ENCODE results near the gene ELOVL1. TPM values are rescaled to one million over a fixed set of nuclear protein-coding genes. Genes with fewer than 3 reads are reported as not detected.
"Not testable (repeated sequence)": the region's sequence is repeated elsewhere in the genome, so short reads cannot be mapped to it uniquely, and the experiment has no call there.

The ELOVL1 gene
- total RNA-seq: 10 to 100 TPM; 24.4 to 28.3 TPM
- 25.1 TPM for polyA plus RNA-seq (2013, experiment 1 of 2)
- polyA plus RNA-seq (2013, experiment 2 of 2): 23.3 TPM
- long read RNA-seq, experiment 1, transcript ELOVL1-201 (8 exons, 1,477 nt): major isoform, 8 of 21 reads
- long read RNA-seq, experiment 1, partial matches to known transcripts: 3 of 21 reads
- long read RNA-seq, experiment 1, other reads (novel, unspliced or antisense): 6 of 21 reads
- long read RNA-seq, experiment 2, transcript ELOVL1-201 (8 exons, 1,477 nt): major isoform, 26 of 33 reads
- long read RNA-seq, experiment 2, partial matches to known transcripts: 2 of 33 reads
- long read RNA-seq, experiment 2, other reads (novel, unspliced or antisense): 3 of 33 reads
- long read RNA-seq, experiment 3, transcript ELOVL1-201 (8 exons, 1,477 nt): major isoform, 22 of 34 reads
- long read RNA-seq, experiment 3, partial matches to known transcripts: 2 of 34 reads
- long read RNA-seq, experiment 3, other reads (novel, unspliced or antisense): 6 of 34 reads
- long read RNA-seq, experiment 4, transcript ELOVL1-201 (8 exons, 1,477 nt): major isoform, 6 of 10 reads
- long read RNA-seq, experiment 4, partial matches to known transcripts: 0 of 10 reads
- long read RNA-seq, experiment 4, other reads (novel, unspliced or antisense): 3 of 10 reads

- DNase-seq: peak; percentile 96
- peak within 1 kb of the TSS; percentile 83 for H3K27ac ChIP-seq (ENCODE audit: low read depth, low read length)
- 1% methylated on average over 38 to 58 of the region's 58 CpGs for WGBS, 2 experiments (ENCODE audit: insufficient coverage in 1 of 2, insufficient read length in 1 of 2)
Observed at GRCh38 chr1:43367904-43368645, at the start of gene ELOVL1. Gene ELOVL1 (minus strand): TSS chr1:43368011. CDS start chr1:43365609, 2,402 bp downstream.

GRCh38 chr1:43415901-43416300 is 48.1 kb upstream of the ELOVL1 start:
- Mint-ChIP-seq H3K27me3 (ENCODE audit: insufficient read depth) (no peaks in the 10 kb centered on the region), H3K4me1 (no peaks in the 10 kb centered on the region), H3K4me3 (no peak overlapping the region), H3K9me3 (no peaks in the 10 kb centered on the region), H3K36me3 (ENCODE audit: low read depth) (peaks cover 36% of the 10 kb centered on the region), H3K27ac (no peak overlapping the region)
- DNase-seq: no peak
- H3K9ac ChIP-seq (ENCODE audit: extremely low read depth, low read length, poor library complexity, severe bottlenecking): no peak overlapping the region
- WGBS, 2 experiments (ENCODE audit: insufficient coverage in 1 of 2, insufficient read length in 1 of 2): 93 to 95% methylated on average over 4 to 5 of the region's 5 CpGs
- H3K4me3 ChIP-seq (ENCODE audit: low read length): no peak overlapping the region
- no peak for TF ChIP-seq CTCF (conservative IDR thresholded peaks at IDR 0.05)
- H3K9me3 ChIP-seq (ENCODE audit: control insufficient read depth, low read length): no peaks in the 10 kb centered on the region
- no peak overlapping the region for H3K27ac ChIP-seq (ENCODE audit: low read depth, low read length)
- H3K27me3 ChIP-seq (ENCODE audit: control insufficient read depth, insufficient read depth, low read length, poor library complexity, severe bottlenecking): no peaks in the 10 kb centered on the region
- H3K4me1 ChIP-seq (ENCODE audit: control insufficient read depth, insufficient read depth, low read length): no peaks in the 10 kb centered on the region
- H3K36me3 ChIP-seq (ENCODE audit: control insufficient read depth, insufficient read depth, low read length): peaks cover 53% of the 10 kb centered on the region

More at GRCh38 chr1:43367904-43368645, at the start of gene ELOVL1:
- no peaks in the 10 kb centered on the region for H3K9me3 ChIP-seq (ENCODE audit: control insufficient read depth, low read length)
- H3K36me3 Mint-ChIP-seq (ENCODE audit: low read depth): peaks cover 20% of the 10 kb centered on the region
- peaks cover 23% of the 10 kb centered on the region for H3K4me1 Mint-ChIP-seq
- H3K9ac ChIP-seq (ENCODE audit: extremely low read depth, low read length, poor library complexity, severe bottlenecking): peak within 1 kb of the TSS; percentile 52
- H3K36me3 ChIP-seq (ENCODE audit: control insufficient read depth, insufficient read depth, low read length): peaks cover 16% of the 10 kb centered on the region
- H3K4me1 ChIP-seq (ENCODE audit: control insufficient read depth, insufficient read depth, low read length): peaks cover 5% of the 10 kb centered on the region
- H3K27me3 ChIP-seq (ENCODE audit: control insufficient read depth, insufficient read depth, low read length, poor library complexity, severe bottlenecking): no peaks in the 10 kb centered on the region
- no peaks in the 10 kb centered on the region for H3K27me3 Mint-ChIP-seq (ENCODE audit: insufficient read depth)
- peak within 1 kb of the TSS; percentile 90 for H3K4me3 ChIP-seq (ENCODE audit: low read length)
- H3K27ac Mint-ChIP-seq: peak within 1 kb of the TSS; percentile 86
- peak within 1 kb of the TSS; percentile 60 for H3K4me3 Mint-ChIP-seq
- TF ChIP-seq CTCF (conservative IDR thresholded peaks at IDR 0.05): peak; percentile 52
- H3K9me3 Mint-ChIP-seq: no peaks in the 10 kb centered on the region

GRCh38 chr1:43414634-43415223 is 46.9 kb upstream of the ELOVL1 start:
- Mint-ChIP-seq H3K36me3 (ENCODE audit: low read depth) (peaks cover 33% of the 10 kb centered on the region), H3K4me3 (no peak overlapping the region), H3K4me1 (no peaks in the 10 kb centered on the region), H3K9me3 (no peaks in the 10 kb centered on the region), H3K27ac (no peak overlapping the region), H3K27me3 (ENCODE audit: insufficient read depth) (no peaks in the 10 kb centered on the region)
- Histone ChIP-seq H3K4me1 (ENCODE audit: control insufficient read depth, insufficient read depth, low read length) (no peaks in the 10 kb centered on the region), H3K4me3 (ENCODE audit: low read length) (no peak overlapping the region), H3K27ac (ENCODE audit: low read depth, low read length) (no peak overlapping the region), H3K9me3 (ENCODE audit: control insufficient read depth, low read length) (no peaks in the 10 kb centered on the region), H3K27me3 (ENCODE audit: control insufficient read depth, insufficient read depth, low read length, poor library complexity, severe bottlenecking) (no peaks in the 10 kb centered on the region), H3K9ac (ENCODE audit: extremely low read depth, low read length, poor library complexity, severe bottlenecking) (no peak overlapping the region), H3K36me3 (ENCODE audit: control insufficient read depth, insufficient read depth, low read length) (peaks cover 46% of the 10 kb centered on the region)
- WGBS, 2 experiments (ENCODE audit: insufficient coverage in 1 of 2, insufficient read length in 1 of 2): 83 to 88% methylated on average over 3 to 5 of the region's 5 CpGs
- peak; percentile 91 for TF ChIP-seq CTCF (conservative IDR thresholded peaks at IDR 0.05)
- DNase-seq: peak; percentile 92

- H3K27ac Mint-ChIP-seq; DNase-seq; H3K4me3 Mint-ChIP-seq; H3K9me3 ChIP-seq (ENCODE audit: control insufficient read depth, low read length); H3K27me3 ChIP-seq (ENCODE audit: control insufficient read depth, insufficient read depth, low read length, poor library complexity, severe bottlenecking); H3K4me3 ChIP-seq (ENCODE audit: low read length); H3K27me3 Mint-ChIP-seq (ENCODE audit: insufficient read depth); H3K27ac ChIP-seq (ENCODE audit: low read depth, low read length); H3K9me3 Mint-ChIP-seq; H3K9ac ChIP-seq (ENCODE audit: extremely low read depth, low read length, poor library complexity, severe bottlenecking); H3K4me1 Mint-ChIP-seq; H3K4me1 ChIP-seq (ENCODE audit: control insufficient read depth, insufficient read depth, low read length): not testable (repeated sequence)
- peaks cover 34% of the 10 kb centered on the region for H3K36me3 Mint-ChIP-seq (ENCODE audit: low read depth)
- peaks cover 37% of the 10 kb centered on the region for H3K36me3 ChIP-seq (ENCODE audit: control insufficient read depth, insufficient read depth, low read length)
- 86 to 100% methylated on average over 1 of the region's 1 CpG for WGBS, 2 experiments (ENCODE audit: insufficient coverage in 1 of 2, insufficient read length in 1 of 2)
Observed at GRCh38 chr1:43413426-43413825, 45.6 kb upstream of the ELOVL1 start.

All from endodermal cell (in vitro differentiated cells).